NK-92 treated with Interleukin-12 subunit alpha and Interleukin-12 subunit beta, amount 100 ng/mL, for 24 hours (cell line): ENCODE results near the gene TRIO.

Experiments used
- DNase-seq: peaks from one replicate; lab custom pipeline; 2025; lab: John Stamatoyannopoulos, UW

The TRIO gene

GRCh38 chr5:14395411-14395810 lies 252.3 kb downstream of the TRIO start:
- DNase-seq, result no peak

- no peak for DNase-seq
Observed at GRCh38 chr5:14396066-14396465, 252.9 kb downstream of the TRIO start.

GRCh38 chr5:14396737-14397136 lies 253.6 kb downstream of the TRIO start:
- no peak for DNase-seq

- no peak for DNase-seq
Observed at GRCh38 chr5:14397717-14398116, 254.6 kb downstream of the TRIO start.

- no peak for DNase-seq
Observed at GRCh38 chr5:14399054-14399692, 256.0 kb downstream of the TRIO start.

- no peak for DNase-seq
Observed at GRCh38 chr5:14400085-14400484, 256.9 kb downstream of the TRIO start.

GRCh38 chr5:14400611-14401010 lies 257.5 kb downstream of the TRIO start:
- DNase-seq, result no peak

- no peak for DNase-seq
Observed at GRCh38 chr5:14401639-14402038, 258.5 kb downstream of the TRIO start.

GRCh38 chr5:14402424-14402823 lies 259.3 kb downstream of the TRIO start:
- no peak for DNase-seq

- DNase-seq, result no peak
Observed at GRCh38 chr5:14404780-14405179, 261.6 kb downstream of the TRIO start.

- no peak for DNase-seq
Observed at GRCh38 chr5:14405267-14405666, 262.1 kb downstream of the TRIO start.

- no peak for DNase-seq
Observed at GRCh38 chr5:14405706-14406553, 262.8 kb downstream of the TRIO start.

GRCh38 chr5:14406554-14406849 lies 263.4 kb downstream of the TRIO start:
- no peak for DNase-seq

- no peak for DNase-seq
Observed at GRCh38 chr5:14407051-14407450, 263.9 kb downstream of the TRIO start.

- DNase-seq, result no peak
Observed at GRCh38 chr5:14407746-14408175, 264.6 kb downstream of the TRIO start.

- DNase-seq, result no peak
Observed at GRCh38 chr5:14408969-14409586, 265.9 kb downstream of the TRIO start.

GRCh38 chr5:14410068-14410393 lies 266.9 kb downstream of the TRIO start:
- DNase-seq, result no peak

- DNase-seq, result no peak
Observed at GRCh38 chr5:14410394-14411201, 267.5 kb downstream of the TRIO start.

- no peak for DNase-seq
Observed at GRCh38 chr5:14411216-14411615, 268.1 kb downstream of the TRIO start.

GRCh38 chr5:14413331-14413750 lies 270.2 kb downstream of the TRIO start:
- no peak for DNase-seq

- no peak for DNase-seq
Observed at GRCh38 chr5:14414007-14414406, 270.9 kb downstream of the TRIO start.

- no peak for DNase-seq
Observed at GRCh38 chr5:14414656-14415023, 271.5 kb downstream of the TRIO start.
